ENCODE data around the gene CAMK2G. TPM values are rescaled to one million over a fixed set of nuclear protein-coding genes. Genes with fewer than 3 reads are reported as not detected.

CAMK2G gene
- total RNA-seq, 1 experiment from 2014 or later: 48.3 TPM

DNA sequence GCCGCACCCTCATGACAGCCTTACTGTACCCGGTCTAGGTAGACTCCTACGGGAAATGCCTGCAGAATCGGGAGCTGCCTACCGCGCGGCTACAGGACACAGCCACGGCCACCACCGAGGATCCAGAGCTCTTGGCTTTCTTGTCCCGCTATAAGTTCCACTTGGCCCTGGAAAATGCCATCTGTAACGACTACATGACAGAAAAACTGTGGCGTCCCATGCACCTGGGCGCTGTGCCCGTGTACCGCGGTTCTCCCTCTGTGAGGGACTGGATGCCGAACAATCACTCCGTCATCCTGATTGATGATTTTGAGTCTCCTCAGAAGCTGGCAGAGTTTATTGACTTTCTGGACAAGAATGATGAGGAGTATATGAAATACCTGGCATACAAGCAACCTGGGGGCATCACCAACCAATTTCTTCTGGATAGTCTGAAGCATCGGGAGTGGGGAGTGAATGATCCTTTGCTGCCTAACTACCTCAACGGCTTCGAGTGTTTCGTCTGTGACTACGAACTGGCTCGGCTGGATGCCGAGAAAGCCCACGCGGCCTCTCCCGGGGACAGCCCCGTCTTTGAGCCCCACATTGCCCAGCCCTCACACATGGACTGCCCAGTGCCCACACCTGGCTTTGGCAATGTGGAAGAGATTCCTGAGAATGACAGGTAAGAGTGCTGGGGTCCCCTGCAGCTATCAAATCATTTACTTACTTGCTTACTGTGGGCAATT, 101.0 kb downstream of the CAMK2G start:
- DNase-seq (ENCODE audit: low spot score): no peak

- peak; percentile 85 for DNase-seq (ENCODE audit: low spot score)
Measured at GRCh38 chr10:73772281-73773151, 101.8 kb downstream of the CAMK2G start.

DNA sequence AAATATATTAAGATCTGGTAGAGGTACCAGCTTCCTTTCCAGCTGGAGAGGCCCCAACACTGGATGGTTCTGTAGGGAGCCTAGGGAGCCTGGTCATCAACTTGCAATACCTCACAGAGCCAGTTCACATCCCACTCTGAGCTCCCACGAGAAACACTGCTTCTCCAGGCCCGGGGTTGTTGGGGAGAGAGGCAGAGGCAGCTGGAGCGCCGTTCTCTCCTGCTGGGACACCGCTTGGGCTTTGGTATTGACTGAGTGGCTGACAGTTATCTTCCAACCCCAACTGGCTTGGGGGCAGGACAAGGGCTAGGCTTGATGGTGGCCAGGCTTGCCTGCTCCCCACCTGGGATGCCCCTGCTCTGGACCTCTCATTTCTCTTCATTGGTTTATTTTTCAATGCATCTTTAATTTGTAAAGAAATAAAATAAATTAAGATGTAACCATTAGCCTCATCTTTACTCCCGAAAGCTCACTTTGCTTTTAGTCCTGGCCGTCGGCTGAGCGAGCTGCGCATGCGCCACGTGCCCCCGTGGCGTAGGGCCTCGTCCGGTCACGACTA, 102.6 kb downstream of the CAMK2G start:
- peak; percentile 81 for DNase-seq (ENCODE audit: low spot score)

DNA sequence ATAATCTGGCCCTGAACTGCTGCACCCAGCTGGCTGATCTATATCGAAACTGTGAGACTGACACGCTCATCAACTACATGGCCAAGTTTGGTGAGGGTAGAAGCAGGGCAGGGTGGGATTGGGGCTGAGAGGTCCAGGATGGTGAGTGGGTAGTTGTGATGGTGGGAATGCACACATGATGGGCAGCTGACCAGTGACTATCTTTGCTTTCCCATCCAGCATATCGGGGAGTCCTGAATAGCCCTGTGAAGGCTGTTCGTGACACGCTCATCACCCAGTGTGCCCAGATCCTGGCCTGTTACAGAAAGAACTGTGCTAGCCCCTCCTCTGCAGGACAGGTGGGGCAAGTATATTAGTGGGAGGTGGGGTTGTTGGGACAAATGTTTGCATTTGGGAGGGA, 105.0 kb downstream of the CAMK2G start:
- DNase-seq (ENCODE audit: low spot score): no peak

GRCh38 chr10:73768881-73769280, 105.5 kb downstream of the CAMK2G start:
- no peak for DNase-seq (ENCODE audit: low spot score)

DNA sequence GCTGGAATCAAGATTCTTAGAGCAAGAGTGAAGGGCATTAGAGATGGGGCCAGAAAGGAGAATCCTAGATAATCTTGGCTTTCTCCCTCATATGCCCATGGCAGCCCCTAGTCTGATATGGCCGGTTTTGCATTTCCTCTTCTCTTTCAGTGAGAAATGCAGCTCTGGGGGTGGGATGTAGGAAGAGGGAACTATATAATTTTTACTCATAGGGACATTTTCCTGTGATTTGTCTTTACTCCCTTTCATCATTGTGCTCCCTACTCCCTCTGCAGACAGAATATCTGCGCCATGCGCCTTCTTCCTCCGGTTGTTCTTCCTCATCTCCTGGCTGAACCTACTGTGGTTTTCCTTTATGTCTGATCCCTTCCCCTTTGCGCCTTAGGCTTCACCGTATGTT, 109.3 kb downstream of the CAMK2G start:
- DNase-seq (ENCODE audit: low spot score): no peak

DNA sequence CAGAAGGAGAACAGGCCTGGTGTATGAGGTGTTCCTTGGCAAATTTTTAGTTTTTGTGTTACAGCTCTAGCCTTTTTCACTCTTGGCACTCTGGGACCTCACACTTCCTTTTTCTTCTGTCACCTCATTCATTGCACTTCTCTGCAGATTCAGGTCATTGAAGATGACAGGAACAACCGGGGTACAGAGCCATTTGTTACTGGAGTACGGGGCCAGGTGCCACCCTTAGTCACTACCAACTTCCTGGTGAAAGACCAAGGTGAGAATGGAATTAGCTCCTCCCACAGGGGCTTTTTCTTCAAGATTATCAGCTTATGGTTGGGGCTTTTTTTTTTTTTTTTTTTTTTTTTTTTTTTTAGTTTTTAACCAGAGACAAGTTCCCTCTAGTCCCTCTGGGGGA, 111.0 kb downstream of the CAMK2G start:
- no peak for DNase-seq (ENCODE audit: low spot score)

DNA sequence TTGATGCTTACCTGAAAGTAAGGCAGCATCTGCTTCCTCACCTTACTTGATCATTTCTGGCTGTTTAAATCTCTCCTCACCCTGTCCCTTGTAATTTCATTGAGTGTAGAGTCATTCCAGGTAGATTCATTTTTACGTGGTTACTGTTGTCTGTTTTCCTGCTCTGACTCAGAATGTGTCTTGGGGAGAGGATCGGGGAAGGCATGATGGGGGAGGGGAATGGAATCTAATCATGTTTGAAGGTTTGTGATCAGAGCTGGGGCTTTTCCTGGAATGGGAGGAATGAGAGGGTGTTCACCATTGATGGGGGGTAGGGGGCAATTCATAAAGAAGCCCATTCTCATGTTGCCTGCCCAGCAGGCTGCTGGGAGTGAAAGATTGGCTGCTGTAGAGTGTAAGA, 111.4 kb downstream of the CAMK2G start:
- no peak for DNase-seq (ENCODE audit: low spot score)

Small RNA genes within 50 kb of the gene (small RNA-seq; reads per million reads assigned to genes)
- gene AC022400.9 (not detected), gene ZSWIM8-AS1 (not detected)

Other genes starting within 250 kb of the CAMK2G start
- not detected in 2 replicates for gene MYOZ1, start 233.1 kb downstream of the CAMK2G start, total RNA-seq (2014; rRNA removed; shearing (Covaris generic))
- not detected in 2 replicates for gene SYNPO2L, start 218.5 kb downstream of the CAMK2G start, total RNA-seq (2014; rRNA removed; shearing (Covaris generic))
- gene AGAP5, start 176.4 kb downstream of the CAMK2G start, total RNA-seq (2014; rRNA removed; shearing (Covaris generic)): 1.1 and 2.8 TPM in 2 replicates
- gene SEC24C, start 130.2 kb downstream of the CAMK2G start, total RNA-seq (2014; rRNA removed; shearing (Covaris generic)): 63.2 and 76.5 TPM in 2 replicates
- 57.6 and 65.8 TPM in 2 replicates for gene CHCHD1, start 92.5 kb downstream of the CAMK2G start, total RNA-seq (2014; rRNA removed; shearing (Covaris generic))
- gene ZSWIM8, start 88.9 kb downstream of the CAMK2G start, total RNA-seq (2014; rRNA removed; shearing (Covaris generic)): 32.9 and 40.0 TPM in 2 replicates
- gene NDST2, start 63.0 kb downstream of the CAMK2G start, total RNA-seq (2014; rRNA removed; shearing (Covaris generic)): 18.6 and 19.8 TPM in 2 replicates
- 0.15 and 0.21 TPM in 2 replicates for gene PLAU, start 36.6 kb upstream of the CAMK2G start, total RNA-seq (2014; rRNA removed; shearing (Covaris generic))
- gene VCL, start 123.6 kb upstream of the CAMK2G start, total RNA-seq (2014; rRNA removed; shearing (Covaris generic)): 31.6 and 41.9 TPM in 2 replicates